ENCODE results near the gene BEST2. TPM values are rescaled to one million over a fixed set of nuclear protein-coding genes. Genes with fewer than 3 reads are reported as not detected.

BEST2 gene
- total RNA-seq, 2 donors from 2014 or later = not detected

DNA sequence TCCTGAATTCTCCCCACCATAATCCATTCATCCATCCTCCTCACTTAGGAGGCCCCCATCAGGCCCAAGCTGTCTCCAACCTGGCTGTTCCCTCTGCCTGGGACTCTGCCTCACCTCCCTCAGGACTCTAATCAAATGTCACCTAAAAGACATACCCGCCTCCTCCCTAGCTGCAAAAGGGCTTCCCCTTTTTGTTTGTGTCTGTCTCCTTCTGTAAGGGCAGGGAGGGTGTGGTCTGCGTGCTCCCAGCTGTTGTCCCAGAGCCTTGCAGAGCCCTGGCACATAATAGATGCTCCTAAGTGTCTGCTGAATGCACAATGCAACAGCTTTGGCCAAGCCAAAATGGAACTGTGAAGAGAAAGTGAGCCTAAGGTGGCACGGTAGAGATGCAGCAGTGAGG lies 21.5 kb upstream of the BEST2 start:
- no peaks in the 10 kb centered on the region for H3K9me3 ChIP-seq
- H3K27ac ChIP-seq = no peak overlapping the region
- H3K36me3 ChIP-seq = peaks cover 23% of the 10 kb centered on the region
- no peaks in the 10 kb centered on the region for H3K27me3 ChIP-seq (replicated peaks; ENCODE audit: insufficient read depth)
- DNase-seq (ENCODE audit: low spot score) = no peak
- ATAC-seq (ENCODE audit: insufficient number of reproducible peaks, low FRiP score, low read depth) = no peak
- H3K4me3 ChIP-seq = no peak overlapping the region
- H3K4me1 ChIP-seq (ENCODE audit: control insufficient read depth in 1 of 2, low read depth in 2 of 2) = peaks cover 17 to 27% of the 10 kb centered on the region in 2 donors
- TF ChIP-seq, protein P1, sequence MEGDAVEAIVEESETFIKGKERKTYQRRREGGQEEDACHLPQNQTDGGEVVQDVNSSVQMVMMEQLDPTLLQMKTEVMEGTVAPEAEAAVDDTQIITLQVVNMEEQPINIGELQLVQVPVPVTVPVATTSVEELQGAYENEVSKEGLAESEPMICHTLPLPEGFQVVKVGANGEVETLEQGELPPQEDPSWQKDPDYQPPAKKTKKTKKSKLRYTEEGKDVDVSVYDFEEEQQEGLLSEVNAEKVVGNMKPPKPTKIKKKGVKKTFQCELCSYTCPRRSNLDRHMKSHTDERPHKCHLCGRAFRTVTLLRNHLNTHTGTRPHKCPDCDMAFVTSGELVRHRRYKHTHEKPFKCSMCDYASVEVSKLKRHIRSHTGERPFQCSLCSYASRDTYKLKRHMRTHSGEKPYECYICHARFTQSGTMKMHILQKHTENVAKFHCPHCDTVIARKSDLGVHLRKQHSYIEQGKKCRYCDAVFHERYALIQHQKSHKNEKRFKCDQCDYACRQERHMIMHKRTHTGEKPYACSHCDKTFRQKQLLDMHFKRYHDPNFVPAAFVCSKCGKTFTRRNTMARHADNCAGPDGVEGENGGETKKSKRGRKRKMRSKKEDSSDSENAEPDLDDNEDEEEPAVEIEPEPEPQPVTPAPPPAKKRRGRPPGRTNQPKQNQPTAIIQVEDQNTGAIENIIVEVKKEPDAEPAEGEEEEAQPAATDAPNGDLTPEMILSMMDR (IDR thresholded peaks at IDR 0.05) = no peak

DNA sequence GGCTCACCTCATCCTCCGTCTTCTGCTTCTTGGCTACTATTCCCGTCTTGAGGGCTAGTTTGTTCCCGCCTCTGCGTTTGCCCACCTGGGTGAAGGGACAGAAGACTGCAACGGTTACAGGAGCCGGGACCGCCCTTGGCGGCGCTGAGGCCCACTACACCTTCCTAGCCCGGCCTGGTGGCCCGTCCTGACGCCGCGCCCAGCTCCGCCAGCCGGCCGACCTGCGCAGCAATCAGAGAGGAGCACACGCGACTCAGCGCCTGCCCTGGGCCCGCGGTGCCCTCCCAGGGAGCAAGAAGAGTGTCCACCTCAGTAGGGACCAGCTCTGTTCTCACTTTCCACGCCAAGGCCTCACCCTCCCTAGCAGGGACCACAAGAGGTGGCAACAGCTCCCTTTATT lies 20.3 kb upstream of the BEST2 start:
- peaks cover 19 to 30% of the 10 kb centered on the region in 2 donors for H3K4me1 ChIP-seq (ENCODE audit: control insufficient read depth in 1 of 2, low read depth in 2 of 2)
- ATAC-seq (ENCODE audit: insufficient number of reproducible peaks, low FRiP score, low read depth) = no peak

DNA sequence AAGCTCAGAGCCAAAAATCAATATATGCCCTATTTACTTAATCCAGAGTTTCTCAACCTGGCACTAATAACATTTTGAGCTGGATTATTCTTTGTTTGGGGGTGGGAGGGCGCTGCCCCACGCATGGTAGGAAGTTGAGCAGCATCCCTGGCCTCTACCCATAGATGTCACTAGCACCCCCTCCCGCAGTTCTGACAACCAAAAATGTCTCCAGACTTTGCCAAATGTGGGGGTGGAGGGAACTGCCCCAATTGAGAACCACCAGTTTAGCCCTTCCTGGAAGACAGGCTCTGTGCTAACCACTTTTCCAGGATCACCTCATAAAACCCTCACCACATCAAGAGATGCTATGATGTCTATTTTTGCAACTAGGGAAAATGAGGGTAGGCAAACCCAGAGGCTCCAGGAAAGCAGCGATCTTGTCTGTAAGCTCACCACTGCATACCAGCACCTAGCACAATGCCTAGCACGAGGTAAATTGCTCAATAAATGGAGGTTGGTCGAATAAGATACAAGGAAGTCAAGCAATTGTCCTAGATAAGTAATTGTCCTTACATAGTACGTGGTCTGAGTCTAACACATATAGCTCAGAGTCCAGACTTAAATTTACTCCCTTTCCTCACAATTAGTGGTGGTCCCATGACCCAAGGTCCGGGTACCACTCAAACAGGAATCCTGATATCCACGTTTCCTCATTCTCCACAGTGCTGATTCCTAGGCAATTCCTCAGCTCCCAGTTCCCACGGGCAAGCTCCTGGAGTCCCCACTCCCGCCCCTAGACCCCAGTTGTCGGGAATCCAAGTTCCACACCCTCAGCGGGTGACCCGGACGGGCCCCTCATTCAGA lies 18.0 kb upstream of the BEST2 start:
- Histone ChIP-seq H3K9me3 (no peaks in the 10 kb centered on the region), H3K4me3 (peak overlapping the region; percentile 96), H3K4me1 (ENCODE audit: control insufficient read depth in 1 of 2, low read depth in 2 of 2) (peaks cover 29 to 43% of the 10 kb centered on the region in 2 donors), H3K27ac (peak overlapping the region; percentile 81 to 91), H3K36me3 (peaks cover 23% of the 10 kb centered on the region), H3K27me3 (replicated peaks; ENCODE audit: insufficient read depth) (no peaks in the 10 kb centered on the region)
- no peak for DNase-seq (ENCODE audit: low spot score)
- ATAC-seq (ENCODE audit: insufficient number of reproducible peaks, low FRiP score, low read depth) = no peak
- TF ChIP-seq, protein P1 (IDR thresholded peaks at IDR 0.05) = no peak

More for the DNA sequence above, 20.3 kb upstream of the BEST2 start:
- H3K36me3 ChIP-seq = peaks cover 23% of the 10 kb centered on the region
- DNase-seq (ENCODE audit: low spot score) = no peak
- H3K4me3 ChIP-seq = no peak overlapping the region
- TF ChIP-seq, protein P1 (IDR thresholded peaks at IDR 0.05) = no peak
- no peaks in the 10 kb centered on the region for H3K27me3 ChIP-seq (replicated peaks; ENCODE audit: insufficient read depth)
- H3K27ac ChIP-seq = no peak overlapping the region
- no peaks in the 10 kb centered on the region for H3K9me3 ChIP-seq

DNA sequence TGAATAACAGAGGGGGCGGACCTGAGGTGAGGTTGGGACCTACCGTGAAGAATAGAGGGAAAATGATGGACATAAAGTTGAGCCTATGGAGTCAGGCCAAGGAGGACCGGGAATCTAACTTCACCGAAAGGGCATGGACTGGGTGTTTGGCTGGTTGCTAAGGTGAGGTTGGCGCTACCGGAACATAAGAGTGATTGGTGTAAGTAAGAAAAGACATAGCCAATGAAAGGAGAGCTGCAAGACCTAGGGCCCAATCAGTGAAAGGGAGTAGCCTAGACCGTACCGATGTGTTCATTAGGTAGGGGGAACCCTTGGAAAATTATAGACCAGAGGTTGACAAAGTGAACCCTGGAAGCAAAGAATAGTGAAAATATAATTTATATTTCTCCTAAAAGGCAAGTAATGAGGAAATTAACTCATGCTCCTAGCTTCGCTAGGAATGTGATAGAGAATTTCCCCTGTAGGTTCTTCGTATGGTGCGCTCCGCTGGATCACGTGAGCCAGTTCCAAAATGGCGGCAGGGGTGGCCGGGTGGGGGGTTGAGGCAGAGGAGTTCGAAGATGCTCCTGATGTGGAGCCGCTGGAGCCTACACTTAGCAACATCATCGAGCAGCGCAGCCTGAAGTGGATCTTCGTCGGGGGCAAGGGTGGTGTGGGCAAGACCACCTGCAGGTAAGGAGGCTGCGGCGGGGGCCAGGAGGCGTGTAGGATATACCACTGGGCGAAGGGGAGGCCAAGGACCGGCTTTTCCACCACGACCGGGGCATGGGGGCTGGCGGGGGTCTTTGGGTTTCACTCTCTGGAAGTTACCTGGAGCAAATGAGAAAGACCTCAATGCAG lies 14.4 kb upstream of the BEST2 start, which contains the start of gene GET3:
Gene GET3 (plus strand): TSS at position 503 of the 840 bp plus-strand sequence. CDS start 9 bp downstream, at position 512.
- TF ChIP-seq, protein P1 (IDR thresholded peaks at IDR 0.05) = peak; percentile 23
- no peaks in the 10 kb centered on the region for H3K27me3 ChIP-seq (replicated peaks; ENCODE audit: insufficient read depth)
- H3K36me3 ChIP-seq = peaks cover 8% of the 10 kb centered on the region
- H3K27ac ChIP-seq = peak within 1 kb of the TSS; percentile 81 to 97
- no peaks in the 10 kb centered on the region for H3K9me3 ChIP-seq
- H3K4me3 ChIP-seq = peak within 1 kb of the TSS; percentile 84
- DNase-seq (ENCODE audit: low spot score) (peak; percentile 95), ATAC-seq (ENCODE audit: insufficient number of reproducible peaks, low FRiP score, low read depth) (peak; percentile 98)
- H3K4me1 ChIP-seq (ENCODE audit: control insufficient read depth in 1 of 2, low read depth in 2 of 2) = peaks cover 29 to 33% of the 10 kb centered on the region in 2 donors
